ENCODE results near the gene QRICH1.

The QRICH1 gene, protein sequence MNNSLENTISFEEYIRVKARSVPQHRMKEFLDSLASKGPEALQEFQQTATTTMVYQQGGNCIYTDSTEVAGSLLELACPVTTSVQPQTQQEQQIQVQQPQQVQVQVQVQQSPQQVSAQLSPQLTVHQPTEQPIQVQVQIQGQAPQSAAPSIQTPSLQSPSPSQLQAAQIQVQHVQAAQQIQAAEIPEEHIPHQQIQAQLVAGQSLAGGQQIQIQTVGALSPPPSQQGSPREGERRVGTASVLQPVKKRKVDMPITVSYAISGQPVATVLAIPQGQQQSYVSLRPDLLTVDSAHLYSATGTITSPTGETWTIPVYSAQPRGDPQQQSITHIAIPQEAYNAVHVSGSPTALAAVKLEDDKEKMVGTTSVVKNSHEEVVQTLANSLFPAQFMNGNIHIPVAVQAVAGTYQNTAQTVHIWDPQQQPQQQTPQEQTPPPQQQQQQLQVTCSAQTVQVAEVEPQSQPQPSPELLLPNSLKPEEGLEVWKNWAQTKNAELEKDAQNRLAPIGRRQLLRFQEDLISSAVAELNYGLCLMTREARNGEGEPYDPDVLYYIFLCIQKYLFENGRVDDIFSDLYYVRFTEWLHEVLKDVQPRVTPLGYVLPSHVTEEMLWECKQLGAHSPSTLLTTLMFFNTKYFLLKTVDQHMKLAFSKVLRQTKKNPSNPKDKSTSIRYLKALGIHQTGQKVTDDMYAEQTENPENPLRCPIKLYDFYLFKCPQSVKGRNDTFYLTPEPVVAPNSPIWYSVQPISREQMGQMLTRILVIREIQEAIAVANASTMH

DNA sequence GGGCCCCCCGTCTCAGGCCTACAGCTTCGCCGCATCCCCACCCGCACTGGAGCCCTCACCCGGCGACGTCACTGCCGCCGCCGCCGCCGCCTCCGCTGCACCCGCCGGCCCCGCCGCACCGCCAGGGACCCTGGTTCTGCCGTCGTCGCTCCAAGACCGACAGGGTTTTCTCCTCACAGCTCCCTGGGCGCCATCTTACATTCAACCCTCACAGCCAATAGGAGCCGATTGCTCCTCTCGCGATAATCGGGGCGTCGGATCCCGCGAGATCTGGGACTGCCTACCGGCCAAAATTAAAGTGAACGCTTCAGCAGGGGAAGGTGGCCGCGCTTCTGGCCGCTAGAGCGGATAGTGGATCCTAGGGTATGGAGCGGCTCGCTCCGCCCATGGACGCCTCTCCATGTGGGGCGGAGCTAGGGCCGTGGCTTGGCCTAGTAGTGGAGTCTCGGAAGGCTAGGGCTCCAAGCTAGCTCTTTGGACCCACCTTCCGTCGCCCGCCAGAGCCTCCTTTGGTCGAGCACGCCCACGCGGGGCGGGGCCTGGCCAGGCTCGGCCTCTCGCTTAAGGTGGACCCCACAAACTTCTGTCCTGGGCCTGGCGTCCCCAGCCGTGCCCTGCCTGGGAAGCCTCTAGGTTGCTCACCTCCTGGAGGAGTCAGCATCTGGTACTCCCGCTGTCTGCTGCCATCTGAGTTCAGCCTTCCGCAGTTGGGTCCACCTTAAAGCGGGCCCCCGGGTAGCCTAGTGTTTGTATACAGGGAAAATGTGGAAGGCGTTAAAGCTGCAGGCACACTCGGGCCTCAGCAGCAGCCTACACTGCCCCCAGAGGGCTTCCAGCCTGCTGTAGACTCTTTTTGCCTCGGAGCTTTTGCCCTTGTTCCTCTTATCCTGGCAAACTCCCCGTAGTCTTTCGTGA, at the start of gene QRICH1:
QRICH1 (minus strand) TSS at position 219 of the 915 bp plus-strand sequence. CDS start 17,054 bp downstream, outside the sequence.
- ATAC-seq (ENCODE audit: low read depth) (peak; percentile 77), DNase-seq (ENCODE audit: low spot score in 2 of 2) (peak; percentile 95 to 98)
- Mint-ChIP-seq H3K36me3 (peaks cover 10% of the 10 kb centered on the region), H3K27ac (peak within 1 kb of the TSS; percentile 96), H3K4me3 (peak within 1 kb of the TSS; percentile 93), H3K27me3 (no peaks in the 10 kb centered on the region), H3K9me3 (no peaks in the 10 kb centered on the region), H3K4me1 (peaks cover 13% of the 10 kb centered on the region)

DNA sequence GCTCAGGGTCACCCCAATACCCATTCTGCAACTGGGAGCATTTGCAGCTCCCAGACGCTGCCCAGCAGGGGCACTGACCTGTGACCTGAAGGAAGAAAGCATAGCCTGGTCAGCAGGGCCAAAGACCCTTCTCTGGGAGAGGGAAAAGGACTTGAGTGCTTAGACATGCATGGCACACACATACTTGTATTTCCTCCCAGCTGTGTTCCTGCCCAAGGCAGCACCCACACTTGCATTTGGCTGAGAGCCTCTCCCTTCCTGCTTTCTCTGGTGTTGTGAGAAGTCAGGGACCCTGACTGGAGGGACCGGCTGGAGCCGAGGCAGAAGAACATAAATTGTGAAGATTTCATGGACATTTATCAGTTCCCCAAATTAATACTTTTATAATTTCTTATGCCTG, 46.2 kb upstream of the QRICH1 start:
- peaks cover 7% of the 10 kb centered on the region for H3K9me3 Mint-ChIP-seq
- no peaks in the 10 kb centered on the region for H3K4me1 Mint-ChIP-seq
- no peak overlapping the region for H3K4me3 Mint-ChIP-seq
- H3K36me3 Mint-ChIP-seq = peaks cover 2% of the 10 kb centered on the region
- peaks cover 19% of the 10 kb centered on the region for H3K27me3 Mint-ChIP-seq
- ATAC-seq (ENCODE audit: low read depth) (no peak), DNase-seq (ENCODE audit: low spot score in 2 of 2) (no peak)
- H3K27ac Mint-ChIP-seq = no peak overlapping the region

DNA sequence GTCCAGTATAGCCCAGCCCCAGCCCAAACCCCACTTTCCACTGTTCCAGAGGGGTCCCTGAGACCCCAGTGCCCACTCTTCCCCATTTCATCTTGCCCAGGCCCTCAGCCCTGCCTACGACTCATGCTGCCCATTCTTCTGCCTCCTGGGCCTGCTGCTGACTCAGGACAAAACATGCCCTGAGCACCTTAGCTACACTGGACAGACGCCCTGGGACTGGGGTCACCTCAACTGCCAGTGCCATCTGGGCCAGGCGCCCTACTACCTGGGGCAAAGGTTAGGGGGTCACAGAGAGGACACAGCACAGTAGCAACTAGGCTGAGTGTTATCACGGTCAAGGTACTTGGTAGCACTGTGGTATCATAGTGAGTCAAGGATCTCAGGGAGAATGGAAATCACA, 41.6 kb upstream of the QRICH1 start:
- Mint-ChIP-seq H3K4me1 (peaks cover 2% of the 10 kb centered on the region), H3K9me3 (no peaks in the 10 kb centered on the region), H3K27me3 (peaks cover 25% of the 10 kb centered on the region), H3K4me3 (no peak overlapping the region), H3K36me3 (no peaks in the 10 kb centered on the region), H3K27ac (no peak overlapping the region)
- DNase-seq (ENCODE audit: low spot score in 2 of 2) (no peak), ATAC-seq (ENCODE audit: low read depth) (no peak)

DNA sequence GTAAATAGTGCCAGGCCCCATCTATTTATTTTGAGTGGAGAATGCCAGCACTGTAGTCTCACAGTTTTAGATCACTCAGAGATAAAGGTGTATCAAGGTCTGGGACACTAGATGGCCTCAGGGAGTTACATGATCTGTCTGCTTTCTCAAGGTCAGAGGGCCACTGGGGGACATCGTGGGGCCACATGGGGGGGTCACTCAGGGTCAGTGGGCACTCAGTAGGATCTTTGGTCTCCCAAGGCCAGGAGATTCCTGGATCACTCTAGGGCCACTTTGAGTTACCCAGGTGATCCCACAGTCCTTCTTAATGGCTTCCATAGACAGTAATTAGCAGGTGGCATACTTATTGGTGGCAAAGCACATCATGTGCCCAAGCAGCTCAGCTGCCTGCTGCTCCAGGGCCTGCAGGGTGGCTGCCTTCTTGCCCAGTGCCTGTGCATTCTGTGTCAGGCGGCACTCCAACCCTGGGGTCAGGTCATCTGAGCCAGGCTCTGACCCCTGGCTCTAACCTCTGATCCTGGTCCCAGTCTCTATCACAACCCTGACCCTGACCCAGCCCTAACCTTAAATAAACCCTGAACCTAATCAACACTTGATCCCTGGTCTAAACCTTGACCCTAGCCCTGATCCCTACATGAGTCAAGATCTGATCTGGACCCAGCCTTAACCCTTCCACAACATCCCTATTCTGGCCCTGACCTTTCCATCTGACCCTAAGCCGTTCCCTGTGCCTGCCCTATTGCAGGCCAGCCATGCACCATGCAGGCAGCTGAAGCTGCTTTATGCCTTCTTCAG, 40.8 kb upstream of the QRICH1 start:
- DNase-seq (ENCODE audit: low spot score in 2 of 2) = no peak
- H3K9me3 Mint-ChIP-seq = no peaks in the 10 kb centered on the region
- H3K36me3 Mint-ChIP-seq = no peaks in the 10 kb centered on the region
- H3K27me3 Mint-ChIP-seq = peaks cover 25% of the 10 kb centered on the region
- peaks cover 2% of the 10 kb centered on the region for H3K4me1 Mint-ChIP-seq
- H3K27ac Mint-ChIP-seq = no peak overlapping the region
- no peak for ATAC-seq (ENCODE audit: low read depth)
- H3K4me3 Mint-ChIP-seq = no peak overlapping the region

DNA sequence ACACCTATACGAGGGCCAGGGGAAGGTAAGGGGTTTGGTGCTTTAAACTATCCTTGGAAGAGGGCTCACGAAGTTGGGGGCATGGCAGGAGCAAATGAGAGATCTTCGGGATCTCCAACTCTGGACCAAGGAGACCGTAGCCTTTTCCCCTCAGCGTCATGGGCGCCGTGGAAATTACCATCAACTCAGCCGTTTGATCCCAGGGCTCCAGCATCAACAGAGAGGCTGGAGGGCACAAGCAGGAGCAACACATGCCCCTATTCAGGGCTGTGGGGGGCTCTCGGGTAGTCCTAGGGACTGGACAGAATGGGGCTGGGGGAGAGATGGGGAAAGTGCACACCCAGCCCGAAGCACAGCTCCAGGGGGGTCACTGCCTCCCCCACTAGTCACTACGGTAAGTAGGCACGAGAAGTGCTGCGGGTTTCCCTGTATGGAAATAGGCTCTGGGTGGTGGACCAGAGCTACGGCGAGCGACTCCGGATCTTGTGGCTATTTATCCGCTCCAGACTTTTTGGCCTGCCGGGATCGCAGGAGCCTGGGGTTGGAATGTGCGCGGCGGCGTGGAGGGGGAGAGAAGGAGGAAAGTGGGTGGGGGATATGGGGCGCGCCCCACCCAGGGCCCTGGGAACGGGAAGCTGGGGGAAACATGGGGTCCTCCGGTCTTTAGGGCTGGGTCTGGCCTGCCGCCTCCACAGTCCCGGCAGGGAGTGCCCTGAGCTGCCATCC, 39.5 kb upstream of the QRICH1 start:
- ATAC-seq (ENCODE audit: low read depth) (no peak), DNase-seq (ENCODE audit: low spot score in 2 of 2) (no peak)
- Mint-ChIP-seq H3K4me3 (peak overlapping the region; percentile 30), H3K4me1 (peaks cover 6% of the 10 kb centered on the region), H3K9me3 (no peaks in the 10 kb centered on the region), H3K36me3 (no peaks in the 10 kb centered on the region), H3K27me3 (peaks cover 28% of the 10 kb centered on the region), H3K27ac (no peak overlapping the region)

DNA sequence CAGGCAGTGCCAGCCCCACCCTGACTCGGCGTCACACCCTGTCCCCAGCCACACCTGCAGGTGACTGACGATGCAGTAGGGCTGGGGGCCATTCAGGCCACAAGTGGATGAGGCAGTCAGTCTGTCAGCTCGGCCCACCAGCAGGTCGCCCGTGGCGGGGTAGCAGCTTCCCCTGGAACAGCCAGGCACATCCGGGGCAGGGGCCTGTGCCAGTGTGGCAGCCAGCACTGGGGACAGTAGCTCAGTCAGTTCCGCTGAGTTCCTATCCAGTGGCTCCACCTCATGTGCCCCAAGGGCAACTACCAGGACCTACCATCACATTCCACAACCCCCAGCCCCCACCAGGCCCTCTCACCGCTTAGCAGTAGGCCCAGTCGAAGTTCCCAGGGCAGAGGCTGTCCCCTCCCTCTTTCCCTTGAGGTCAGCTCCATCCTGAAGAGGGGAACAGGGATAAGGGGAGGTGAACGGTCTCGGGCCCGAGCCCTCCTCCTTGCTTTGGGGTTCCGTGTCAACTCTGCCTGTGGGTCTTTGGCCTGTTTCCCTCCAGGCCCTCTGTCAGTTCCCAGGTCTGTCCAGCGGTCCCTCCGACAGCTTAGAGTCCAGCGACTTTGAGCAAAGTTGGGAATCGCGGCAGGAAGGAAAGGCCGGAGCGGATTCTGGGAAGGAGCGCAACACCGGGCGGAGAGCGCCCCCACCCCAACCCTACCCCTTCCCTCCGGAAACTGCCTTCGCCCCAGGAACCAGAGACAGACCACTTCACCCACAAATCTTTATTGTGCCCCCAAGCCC, 38.8 kb upstream of the QRICH1 start, which contains the start of gene LAMB2:
LAMB2 (minus strand) TSS at position 614 of the 789 bp plus-strand sequence; CDS start at position 431, 183 bp downstream.
- peak within 1 kb of the TSS; percentile 30 for H3K4me3 Mint-ChIP-seq
- H3K27me3 Mint-ChIP-seq = peaks cover 25% of the 10 kb centered on the region
- no peak for DNase-seq (ENCODE audit: low spot score in 2 of 2)
- H3K9me3 Mint-ChIP-seq = no peaks in the 10 kb centered on the region
- no peak within 1 kb of the TSS for H3K27ac Mint-ChIP-seq
- no peaks in the 10 kb centered on the region for H3K36me3 Mint-ChIP-seq
- ATAC-seq (ENCODE audit: low read depth) = no peak
- H3K4me1 Mint-ChIP-seq = peaks cover 6% of the 10 kb centered on the region

DNA sequence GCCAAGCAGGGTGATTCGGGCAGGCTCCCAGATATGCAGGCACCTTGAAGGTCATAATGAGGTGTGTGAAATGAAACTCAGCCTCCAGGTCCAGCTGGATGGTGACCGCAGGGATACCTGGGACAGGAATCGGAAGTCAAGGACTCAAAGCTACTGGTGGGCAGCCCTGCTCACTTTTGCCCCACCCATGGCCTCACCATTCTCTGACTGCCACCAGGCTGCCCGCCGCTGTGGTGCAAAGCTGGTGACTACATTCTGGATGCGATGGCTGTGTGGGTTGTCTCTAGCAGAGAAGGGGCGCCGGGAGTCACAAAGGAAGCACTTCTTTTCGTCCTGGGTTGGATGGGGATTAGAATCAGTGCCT, 38.2 kb upstream of the QRICH1 start:
- ATAC-seq (ENCODE audit: low read depth) = no peak
- peaks cover 6% of the 10 kb centered on the region for H3K4me1 Mint-ChIP-seq

DNA sequence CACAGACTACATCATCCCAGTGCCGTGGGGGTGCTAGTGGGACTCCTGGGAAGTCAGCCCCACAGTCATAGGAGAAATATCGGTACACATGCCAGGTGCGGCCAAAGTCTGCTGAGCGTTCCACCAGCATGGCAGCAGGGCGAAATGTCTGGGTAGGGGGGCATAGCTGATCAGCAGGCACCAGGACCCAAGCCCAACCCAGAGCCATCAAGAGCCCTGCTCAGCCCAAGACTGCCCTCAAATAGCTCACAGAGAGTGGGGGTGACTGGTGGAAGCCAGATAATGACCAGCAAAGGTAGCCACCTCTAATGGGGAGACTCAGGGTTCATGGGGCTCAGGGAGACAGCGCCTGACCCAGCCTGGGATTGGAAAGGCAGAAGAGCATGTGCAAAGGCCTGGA, 37.7 kb upstream of the QRICH1 start:
- Mint-ChIP-seq H3K4me1 (peaks cover 6% of the 10 kb centered on the region), H3K9me3 (no peaks in the 10 kb centered on the region), H3K4me3 (no peak overlapping the region), H3K27ac (no peak overlapping the region), H3K27me3 (peaks cover 23% of the 10 kb centered on the region), H3K36me3 (no peaks in the 10 kb centered on the region)
- ATAC-seq (ENCODE audit: low read depth) (no peak), DNase-seq (ENCODE audit: low spot score in 2 of 2) (no peak)

More for the DNA sequence above, 38.2 kb upstream of the QRICH1 start:
- no peaks in the 10 kb centered on the region for H3K9me3 Mint-ChIP-seq
- H3K27ac Mint-ChIP-seq = no peak overlapping the region
- peaks cover 23% of the 10 kb centered on the region for H3K27me3 Mint-ChIP-seq
- no peak for DNase-seq (ENCODE audit: low spot score in 2 of 2)
- no peaks in the 10 kb centered on the region for H3K36me3 Mint-ChIP-seq
- H3K4me3 Mint-ChIP-seq = no peak overlapping the region

DNA sequence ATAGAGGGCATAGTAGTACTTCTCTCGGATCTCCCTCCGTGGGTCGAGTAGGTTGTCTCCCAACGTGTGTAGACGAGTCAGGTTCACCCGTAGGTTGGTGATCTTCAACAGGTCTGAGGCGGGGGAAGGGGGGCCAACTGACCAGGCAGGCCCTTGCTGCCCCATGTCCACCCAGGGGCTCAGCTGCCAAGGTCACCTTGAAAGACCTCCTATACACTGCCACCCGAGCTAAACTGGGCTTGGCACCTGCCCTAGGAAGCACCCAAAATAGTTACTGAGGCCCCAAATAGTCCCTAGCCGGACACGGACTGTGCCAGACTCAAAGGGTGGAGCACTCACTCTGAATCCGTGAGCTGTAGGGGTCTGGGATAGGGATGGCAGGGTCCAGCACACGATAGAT, 37.2 kb upstream of the QRICH1 start:
- ATAC-seq (ENCODE audit: low read depth) (no peak), DNase-seq (ENCODE audit: low spot score in 2 of 2) (no peak)
- Mint-ChIP-seq H3K36me3 (no peaks in the 10 kb centered on the region), H3K27ac (no peak overlapping the region), H3K9me3 (no peaks in the 10 kb centered on the region), H3K27me3 (peaks cover 22% of the 10 kb centered on the region), H3K4me1 (peaks cover 6% of the 10 kb centered on the region), H3K4me3 (no peak overlapping the region)

DNA sequence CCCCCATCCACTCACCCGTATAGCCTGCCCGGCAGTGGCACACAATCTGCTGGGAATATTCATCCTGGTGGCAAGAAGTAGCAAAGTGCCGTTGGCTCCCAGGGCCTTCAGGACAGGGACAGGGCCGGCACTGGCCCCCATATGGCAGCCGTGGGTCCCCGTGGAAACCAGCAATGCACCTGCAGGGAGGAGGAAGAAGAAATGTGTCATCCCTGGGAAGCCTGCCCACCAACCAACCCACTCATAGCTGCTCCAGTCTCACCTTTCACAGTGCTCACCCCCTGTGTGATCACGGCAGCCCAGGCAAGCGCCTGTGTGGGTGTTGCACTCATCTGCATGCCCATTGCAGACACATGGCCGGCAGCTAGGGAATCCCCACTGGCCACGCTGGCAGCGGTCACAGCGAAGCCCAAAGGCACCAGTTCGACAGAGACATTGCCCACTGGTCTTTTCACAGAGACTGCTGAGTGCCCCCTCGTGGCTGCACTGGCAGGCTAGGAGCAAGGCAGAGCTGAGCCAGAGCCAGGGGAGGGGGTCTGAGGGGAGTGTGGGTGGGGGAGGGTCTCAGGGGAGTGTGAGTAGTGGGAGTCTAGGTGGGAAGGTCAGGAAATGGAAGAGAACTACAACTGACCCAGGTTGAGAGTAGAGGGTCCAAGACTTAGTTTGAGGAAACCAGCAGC, 31.3 kb upstream of the QRICH1 start:
- no peak overlapping the region for H3K4me3 Mint-ChIP-seq
- H3K9me3 Mint-ChIP-seq = no peaks in the 10 kb centered on the region
- H3K27ac Mint-ChIP-seq = no peak overlapping the region
- peaks cover 4% of the 10 kb centered on the region for H3K27me3 Mint-ChIP-seq
- H3K36me3 Mint-ChIP-seq = no peaks in the 10 kb centered on the region
- no peak for DNase-seq (ENCODE audit: low spot score in 2 of 2)
- H3K4me1 Mint-ChIP-seq = peaks cover 4% of the 10 kb centered on the region
- ATAC-seq (ENCODE audit: low read depth) = no peak

DNA sequence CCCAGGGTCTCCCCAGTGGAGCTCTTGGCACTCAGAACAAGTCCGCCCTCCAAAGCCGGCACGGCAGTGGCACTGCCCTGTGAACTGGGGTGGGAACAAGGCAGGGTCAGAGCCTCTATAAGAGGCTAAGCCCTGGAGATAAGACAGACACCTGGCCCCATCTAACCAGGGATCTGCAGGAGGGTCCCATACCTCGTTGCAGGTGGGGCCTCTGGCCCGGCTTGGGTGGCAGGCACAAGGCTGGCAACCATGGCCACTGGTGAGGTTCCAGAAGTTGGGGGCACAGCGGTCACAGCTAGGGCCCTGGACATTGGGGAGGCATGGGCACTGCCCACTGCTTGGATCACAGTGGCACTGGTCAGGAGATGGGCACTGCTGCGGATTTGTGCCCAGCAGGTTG, 30.3 kb upstream of the QRICH1 start:
- no peak for ATAC-seq (ENCODE audit: low read depth)
- H3K4me1 Mint-ChIP-seq = peaks cover 4% of the 10 kb centered on the region
- no peak overlapping the region for H3K27ac Mint-ChIP-seq
- H3K36me3 Mint-ChIP-seq = no peaks in the 10 kb centered on the region
- no peak overlapping the region for H3K4me3 Mint-ChIP-seq
- no peaks in the 10 kb centered on the region for H3K9me3 Mint-ChIP-seq
- H3K27me3 Mint-ChIP-seq = peaks cover under 1% of the 10 kb centered on the region
- DNase-seq (ENCODE audit: low spot score in 2 of 2) = no peak

DNA sequence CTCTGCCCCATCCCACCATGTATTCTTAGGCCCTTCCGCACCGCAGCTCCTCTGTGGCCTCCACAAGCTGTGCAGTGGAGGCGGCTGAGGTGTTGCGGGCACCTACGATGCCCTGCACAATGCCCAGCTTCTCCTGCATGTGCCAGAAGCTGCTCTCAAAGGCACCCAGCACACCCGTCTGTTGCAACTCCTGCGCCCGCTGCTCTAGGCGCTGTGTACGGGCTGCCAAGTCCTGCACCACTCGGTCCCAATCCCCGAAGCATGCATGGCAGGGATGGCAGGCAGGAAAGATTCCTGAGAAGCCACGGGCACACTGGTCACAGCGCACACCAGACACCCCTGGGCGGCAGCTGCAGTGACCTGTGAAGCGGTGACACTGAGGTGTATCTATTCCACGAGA, 29.8 kb upstream of the QRICH1 start:
- no peaks in the 10 kb centered on the region for H3K9me3 Mint-ChIP-seq
- H3K27me3 Mint-ChIP-seq = no peaks in the 10 kb centered on the region
- DNase-seq (ENCODE audit: low spot score in 2 of 2) (no peak), ATAC-seq (ENCODE audit: low read depth) (no peak)
- H3K36me3 Mint-ChIP-seq = no peaks in the 10 kb centered on the region
- H3K4me3 Mint-ChIP-seq = no peak overlapping the region
- H3K4me1 Mint-ChIP-seq = peaks cover 4% of the 10 kb centered on the region
- no peak overlapping the region for H3K27ac Mint-ChIP-seq
